GM19193 (cell line): Measurements from ENCODE around the gene ROBO3.

Experiments used
- POLR2A ChIP-seq: IDR thresholded peaks from 4 replicates; pipeline ENCODE4 v1.6.1; 2011; ENCODE audit not compliant: insufficient read depth, insufficient read length; ENCODE audit errors: extremely low read depth

Gene ROBO3

DNA sequence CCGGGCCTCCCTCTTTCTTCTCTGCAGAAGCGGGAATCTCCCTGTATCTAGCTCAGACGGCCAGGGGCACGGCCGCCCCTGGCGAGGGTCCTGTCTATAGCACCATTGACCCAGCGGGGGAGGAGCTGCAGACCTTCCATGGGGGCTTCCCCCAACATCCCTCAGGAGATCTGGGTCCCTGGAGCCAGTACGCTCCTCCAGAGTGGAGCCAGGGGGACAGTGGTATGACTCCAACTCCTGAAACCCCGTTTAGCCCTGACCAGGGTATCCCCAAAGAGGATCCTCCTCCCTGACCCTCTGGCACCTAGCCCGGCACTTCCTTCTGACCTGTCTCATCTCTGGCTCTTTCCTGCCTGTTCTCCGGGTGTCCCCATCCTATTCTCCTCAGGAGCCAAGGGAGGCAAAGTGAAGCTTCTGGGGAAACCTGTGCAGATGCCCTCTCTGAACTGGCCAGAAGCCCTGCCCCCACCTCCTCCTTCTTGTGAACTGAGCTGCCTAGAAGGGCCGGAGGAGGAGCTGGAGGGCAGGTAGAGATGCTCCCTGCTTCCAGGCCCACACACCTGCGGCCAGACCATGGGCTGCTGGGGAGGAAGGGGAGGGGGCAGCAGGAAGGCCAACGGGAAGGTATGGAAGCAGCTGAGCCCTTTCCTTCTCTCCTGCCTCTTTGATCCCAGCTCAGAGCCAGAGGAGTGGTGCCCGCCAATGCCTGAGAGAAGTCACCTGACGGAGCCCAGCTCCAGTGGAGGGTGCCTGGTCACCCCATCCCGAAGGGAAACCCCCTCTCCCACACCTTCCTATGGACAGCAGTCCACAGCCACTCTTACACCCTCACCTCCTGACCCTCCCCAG lies 12.9 kb downstream of the ROBO3 start:
- no peak for TF ChIP-seq POLR2A

DNA sequence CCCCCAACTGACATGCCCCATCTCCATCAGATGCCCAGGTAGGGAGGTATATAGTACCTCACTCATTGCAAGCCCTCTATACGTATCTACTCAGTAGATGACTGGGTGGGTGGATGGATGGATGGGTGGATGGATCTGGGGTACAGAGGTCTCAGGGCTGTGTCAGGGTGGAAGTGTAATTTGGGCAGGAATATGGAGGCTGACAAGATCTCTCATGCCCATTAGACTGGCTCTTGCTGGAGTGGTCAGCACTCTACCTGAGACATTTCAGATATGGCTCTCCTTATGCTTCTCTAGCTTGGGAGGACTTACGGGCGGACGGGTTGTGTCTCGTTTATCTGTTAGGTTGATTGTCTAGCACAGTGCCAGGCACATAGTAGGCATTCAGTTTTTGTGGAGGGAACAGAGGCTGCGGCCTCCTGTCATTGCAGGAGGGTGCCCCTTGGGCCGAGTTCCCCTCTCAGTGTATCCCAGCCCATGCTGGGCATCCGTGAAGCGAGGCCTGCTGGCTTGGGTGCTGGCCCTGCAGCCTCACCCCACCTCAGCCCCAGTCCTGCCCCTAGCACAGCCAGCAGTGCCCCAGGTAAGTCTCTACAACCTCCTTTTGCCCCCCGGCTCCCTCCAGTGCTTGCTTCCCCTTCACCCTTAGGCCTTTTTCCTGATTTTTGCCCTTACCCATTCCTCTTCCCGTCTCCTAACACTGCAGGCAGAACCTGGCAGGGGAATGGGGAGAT lies 13.7 kb downstream of the ROBO3 start:
- no peak for TF ChIP-seq POLR2A

DNA sequence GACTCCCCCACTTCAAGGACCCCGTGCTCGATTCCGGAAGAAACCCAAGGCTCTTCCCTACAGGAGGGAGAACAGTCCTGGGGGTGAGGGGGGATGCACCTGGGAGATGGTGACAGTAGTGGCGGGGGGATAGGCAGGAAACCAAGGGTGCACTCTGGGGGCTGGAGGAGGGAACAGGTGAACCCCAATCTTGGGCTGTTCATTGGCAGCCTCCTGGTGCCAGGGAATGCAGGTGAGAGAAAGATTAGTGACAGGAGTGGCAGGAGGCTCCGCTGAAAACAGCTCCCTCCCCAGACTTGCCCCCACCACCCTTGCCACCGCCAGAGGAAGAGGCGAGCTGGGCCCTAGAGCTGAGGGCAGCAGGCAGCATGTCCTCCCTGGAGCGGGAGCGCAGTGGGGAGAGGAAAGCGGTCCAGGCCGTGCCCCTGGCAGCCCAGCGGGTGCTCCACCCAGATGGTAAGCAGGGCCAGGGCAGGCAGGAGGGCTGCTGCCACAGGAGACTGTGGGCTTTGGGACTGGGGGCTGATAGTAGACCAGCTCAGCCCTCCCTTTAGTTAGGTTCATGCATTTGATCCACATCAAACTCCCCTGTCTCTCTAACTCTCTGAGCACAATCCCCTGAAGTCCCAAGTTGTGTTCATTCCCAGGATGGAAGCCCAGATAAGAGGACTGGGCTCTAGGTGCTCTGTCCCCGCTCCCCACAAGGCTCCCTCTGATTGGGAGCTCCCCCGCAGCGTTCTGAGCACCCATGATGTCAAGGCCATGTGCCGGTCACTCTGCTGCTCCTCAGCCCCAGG lies 14.5 kb downstream of the ROBO3 start:
- no peak for TF ChIP-seq POLR2A

DNA sequence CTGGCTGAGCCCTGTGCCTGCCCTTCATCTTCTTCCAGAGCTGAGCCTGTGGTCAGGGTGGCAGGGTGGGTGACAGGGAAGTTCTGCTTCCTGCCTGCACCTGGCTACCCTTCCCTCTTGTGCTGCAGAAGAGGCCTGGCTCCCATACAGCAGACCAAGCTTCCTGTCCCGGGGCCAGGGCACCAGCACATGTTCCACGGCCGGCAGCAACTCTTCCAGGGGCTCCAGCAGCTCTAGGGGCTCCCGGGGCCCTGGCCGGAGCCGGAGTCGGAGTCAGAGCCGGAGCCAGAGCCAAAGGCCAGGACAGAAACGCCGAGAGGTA lies 15.0 kb downstream of the ROBO3 start:
- no peak for TF ChIP-seq POLR2A

DNA sequence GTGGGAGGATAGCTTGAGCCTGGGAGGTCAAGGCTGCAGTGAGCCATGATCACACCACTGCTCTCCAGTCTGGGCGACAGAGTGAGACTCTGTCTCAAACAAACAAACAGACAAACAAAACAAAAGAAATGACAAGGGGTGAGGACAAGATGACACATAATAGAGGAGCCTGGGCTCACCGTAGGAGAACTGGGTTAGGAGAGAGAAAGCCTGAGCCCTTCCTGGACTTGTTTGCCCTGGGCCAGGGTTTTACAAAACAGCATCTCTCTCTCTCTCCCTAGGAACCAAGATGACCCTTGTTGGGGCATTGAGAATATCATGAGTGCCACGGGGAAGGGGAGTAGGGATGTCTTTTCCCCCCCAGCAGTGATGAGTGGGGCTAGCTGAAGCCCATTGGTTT lies 15.7 kb downstream of the ROBO3 start:
- TF ChIP-seq POLR2A, result no peak

DNA sequence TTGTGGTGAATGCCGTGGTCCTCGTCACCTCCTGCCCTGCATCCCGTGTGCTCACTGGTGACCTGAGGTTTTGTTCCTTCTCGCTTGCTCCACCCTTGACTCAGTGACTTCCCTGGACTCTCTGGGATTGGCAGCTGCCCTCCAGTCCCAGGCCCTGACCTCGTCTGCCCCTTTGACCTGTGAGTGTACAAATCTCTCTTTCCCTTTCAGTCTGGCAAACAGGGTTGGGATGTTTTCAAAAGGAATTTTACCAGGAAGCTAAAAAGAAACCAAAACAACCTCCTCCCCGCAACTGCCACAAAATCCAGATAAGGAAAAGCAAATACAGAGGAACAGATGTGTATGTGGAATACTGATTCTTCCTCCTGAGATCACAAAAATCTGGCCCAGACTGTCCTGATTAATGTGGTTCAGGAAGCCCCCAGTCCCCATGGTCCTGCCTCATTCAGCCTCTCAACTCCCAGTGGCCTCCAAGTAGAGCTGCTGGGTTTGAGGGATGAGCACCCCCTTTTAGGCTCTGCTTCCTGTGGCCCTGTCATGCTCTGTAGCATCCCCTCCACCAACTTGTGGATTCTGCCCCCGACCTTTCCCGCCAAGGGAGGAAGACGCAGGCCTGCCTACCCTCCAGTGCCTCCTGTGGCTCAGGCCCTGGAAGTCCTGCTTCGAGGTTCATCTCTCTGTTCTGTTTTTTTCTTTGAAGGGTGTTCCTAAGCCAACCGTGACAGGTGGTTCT lies 17.3 kb downstream of the ROBO3 start:
- no peak for TF ChIP-seq POLR2A

DNA sequence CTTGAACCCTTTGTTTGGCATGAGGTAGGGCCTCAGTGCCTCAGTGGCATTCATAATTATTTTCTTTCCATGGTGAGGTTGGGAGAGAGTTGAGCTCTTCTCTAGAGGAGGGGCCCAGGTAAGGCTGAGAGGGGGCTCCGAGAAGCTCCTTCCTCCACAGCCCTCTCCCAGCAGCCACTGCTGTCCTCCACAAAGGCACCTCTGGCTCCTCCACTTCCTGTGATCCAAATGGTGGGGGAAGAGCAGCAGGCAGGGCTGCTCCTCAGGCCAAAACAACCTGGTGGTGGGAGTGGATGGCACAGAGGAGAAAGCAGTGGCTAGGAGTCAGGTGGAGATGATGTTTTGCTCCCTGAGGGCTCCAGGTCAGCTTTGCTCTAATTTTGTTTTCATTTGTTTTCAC lies 19.1 kb downstream of the ROBO3 start:
- TF ChIP-seq POLR2A, result no peak

DNA sequence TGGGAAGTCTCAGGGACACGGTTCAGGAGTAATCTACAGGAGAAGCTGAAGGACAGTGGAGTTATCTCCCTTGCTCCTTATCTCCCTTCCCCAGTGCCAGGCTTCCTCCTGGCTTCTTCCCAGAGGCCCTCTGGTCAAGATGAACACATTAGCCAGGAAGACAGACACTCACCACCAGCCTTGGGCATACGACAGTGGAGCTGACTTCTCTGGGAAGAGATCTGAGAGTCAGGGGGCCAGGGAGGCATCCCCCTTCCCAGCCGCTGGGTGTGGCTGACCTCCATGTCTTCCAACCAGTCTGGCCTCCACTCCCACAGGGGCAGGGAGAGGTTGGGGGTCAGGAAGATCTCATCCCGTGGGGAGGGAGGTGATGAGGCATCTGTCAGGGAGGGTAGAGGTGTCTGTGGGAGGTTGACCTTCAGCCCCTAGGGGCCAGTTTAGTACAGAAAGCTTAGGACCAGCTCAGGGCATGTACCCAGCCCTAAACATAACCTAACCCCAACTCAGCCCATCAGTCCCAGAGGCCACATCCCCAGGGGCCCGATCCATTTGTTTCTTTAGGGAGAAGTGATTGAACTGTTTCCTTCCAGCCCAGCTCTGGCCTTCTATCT lies 19.7 kb downstream of the ROBO3 start:
- TF ChIP-seq POLR2A, result no peak

DNA sequence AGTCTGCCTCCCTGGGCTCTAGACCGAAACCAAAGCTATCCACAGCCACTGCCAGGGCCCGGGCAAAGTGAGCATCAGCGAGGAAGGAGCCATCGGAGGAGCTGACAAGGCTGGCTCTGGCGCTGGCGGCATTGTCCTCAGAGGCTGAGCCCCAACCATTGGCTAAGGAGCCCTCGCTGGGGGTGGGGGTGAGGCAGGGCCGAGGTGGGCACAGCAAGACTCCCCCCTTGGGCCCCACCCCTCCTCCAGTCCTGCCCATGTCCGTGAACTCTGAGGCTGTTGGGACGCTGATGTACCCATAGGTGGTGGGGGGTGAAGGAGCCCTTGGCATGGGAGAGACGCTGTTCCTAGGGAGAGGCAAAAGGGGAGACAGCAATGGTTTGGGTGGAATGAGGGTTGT lies 21.2 kb downstream of the ROBO3 start:
- TF ChIP-seq POLR2A, result no peak

DNA sequence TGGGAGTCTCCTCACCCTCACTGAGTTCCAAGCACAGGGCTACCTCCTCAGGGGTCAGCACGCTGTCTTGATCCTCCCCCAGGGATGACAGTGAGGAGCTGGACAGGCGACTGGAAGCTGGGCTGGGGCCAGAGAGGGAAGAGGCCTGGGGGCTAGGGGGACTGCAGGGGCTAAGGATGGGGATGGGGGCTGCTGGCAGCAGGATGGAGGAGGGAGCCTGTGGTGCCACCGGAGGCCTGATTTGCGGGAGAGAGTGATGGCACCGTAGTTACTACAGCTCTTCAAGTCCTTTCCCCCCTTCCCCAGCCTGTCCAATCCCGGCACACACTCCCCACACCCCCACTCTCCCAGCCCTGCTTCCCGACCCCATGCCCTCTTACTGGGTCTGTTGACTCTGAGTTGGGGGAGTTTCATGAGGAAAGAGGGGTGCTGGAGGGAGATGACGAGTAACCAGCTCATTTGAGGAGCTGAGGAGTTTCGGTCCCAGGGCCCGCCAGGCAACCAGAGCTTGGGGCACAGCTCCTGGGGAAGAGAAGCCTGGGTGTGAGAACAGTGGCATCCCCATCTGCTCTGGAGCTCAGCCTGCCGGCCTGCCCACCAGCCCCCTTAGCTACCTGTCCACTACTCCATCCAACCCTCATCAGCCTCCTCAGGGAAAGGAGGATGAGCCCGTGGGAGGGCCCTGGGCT lies 21.9 kb downstream of the ROBO3 start:
- no peak for TF ChIP-seq POLR2A

DNA sequence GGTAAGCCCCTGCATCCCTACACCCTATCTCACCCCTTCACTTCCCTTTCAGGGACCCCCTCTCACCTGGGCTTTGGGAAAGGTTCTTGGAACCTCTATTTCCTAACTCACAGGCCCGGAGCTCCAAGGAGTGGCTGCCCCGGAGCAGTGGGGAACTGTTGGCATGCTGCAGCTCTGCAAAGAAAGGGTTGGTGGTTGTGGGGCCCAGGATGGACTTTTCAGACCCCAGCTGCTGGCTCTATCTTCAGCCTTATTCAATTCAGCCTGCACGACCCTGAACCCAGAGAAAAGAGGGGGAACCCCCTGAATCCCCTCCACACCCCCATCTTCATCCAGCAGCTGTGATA lies 22.4 kb downstream of the ROBO3 start:
- TF ChIP-seq POLR2A, result no peak

DNA sequence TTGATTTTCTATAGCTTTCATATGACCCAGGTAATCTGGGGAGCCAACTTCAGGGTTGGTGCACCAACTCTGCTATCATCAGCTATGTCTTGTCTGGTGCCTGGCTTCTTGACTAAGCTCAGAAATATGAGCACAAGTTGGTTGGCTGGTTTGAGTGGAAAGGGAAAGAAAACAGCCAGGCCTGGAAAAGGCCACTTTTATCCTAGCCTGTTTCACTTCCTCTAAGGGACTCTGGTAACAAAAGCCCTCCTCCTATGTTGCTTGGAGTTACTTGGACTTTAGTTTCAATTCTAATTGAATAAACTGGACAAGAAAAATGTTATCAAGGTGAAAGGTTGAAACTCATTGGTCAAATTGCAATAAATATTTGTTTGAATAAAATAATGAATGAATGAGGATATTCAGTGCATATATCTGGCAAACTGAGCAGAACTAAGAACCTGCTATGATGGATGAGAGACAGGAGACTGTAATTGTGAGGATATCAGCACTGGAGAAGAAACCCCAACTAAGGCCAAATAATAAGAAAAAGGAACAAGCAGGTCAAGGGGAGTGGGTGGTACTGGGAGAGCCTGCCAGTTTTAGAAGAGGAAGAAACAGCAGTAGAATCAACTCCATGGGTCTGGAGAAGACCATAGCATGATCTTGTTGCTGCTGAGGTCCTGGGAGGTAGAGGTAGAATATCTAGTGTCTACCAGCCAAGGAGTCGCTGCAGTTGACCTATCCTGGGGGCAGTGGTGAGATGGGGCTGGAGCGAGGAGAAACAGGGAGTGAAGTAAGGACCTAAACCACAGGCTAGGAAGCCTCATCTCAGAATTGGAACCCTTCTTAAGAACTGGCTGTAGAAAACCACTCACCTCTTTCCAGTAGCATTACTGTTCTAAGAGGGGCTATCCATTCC lies 24.2 kb downstream of the ROBO3 start:
- no peak for TF ChIP-seq POLR2A

DNA sequence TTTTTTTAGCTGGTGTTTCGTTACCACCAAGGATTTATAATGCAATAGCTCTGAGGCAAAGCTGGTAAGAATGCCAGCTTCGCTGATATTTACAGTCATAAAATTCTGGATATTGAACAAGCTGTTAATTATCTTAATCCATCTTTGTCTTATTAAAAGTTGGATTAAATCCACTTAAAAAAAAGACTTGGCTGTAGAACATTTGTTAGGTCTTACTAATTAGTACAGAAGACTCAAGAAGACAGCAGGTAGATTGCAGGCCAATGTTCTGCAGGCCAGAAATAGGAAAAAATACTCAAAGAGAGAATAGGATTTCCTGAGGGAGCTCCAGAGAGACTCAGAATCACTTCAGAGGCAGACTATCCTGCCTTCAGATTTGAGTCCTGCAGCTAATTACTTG lies 24.9 kb downstream of the ROBO3 start:
- no peak for TF ChIP-seq POLR2A

DNA sequence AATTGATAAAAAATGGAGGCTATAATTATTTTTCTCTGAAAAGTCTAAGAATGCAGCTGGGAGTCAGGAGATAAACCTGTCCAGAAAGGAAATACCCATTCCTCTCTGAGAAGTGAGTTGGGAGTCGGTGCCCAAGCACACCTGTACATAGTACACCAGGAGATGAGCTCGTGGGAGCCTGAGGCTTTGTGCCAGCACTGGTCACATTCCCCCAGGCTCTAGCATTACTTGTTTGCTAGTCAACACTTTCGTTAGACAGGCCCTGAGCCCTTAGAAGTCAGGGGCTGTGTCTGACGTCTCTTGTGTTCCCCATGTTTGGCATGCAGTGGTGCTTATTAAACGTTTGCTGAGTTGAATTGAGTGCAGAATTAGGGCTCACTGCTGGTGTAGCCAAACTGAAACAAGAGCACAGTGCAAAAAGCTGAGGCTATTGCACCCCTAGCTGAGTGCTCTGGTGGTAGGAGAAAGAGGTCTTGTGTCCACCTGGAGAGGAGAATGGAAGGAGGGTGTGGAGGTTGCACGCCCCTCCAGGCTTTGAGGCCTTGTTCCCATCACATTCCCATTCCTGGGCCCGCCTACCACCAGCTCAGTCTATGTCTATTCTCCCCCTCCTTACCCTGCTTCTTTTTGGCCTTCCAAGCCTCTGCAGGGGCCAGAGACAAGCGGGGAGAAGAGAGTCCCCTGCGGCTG lies 25.6 kb downstream of the ROBO3 start:
- TF ChIP-seq POLR2A, result no peak
